Measurements from ENCODE around the gene NSUN3. TPM values are rescaled to one million over a fixed set of nuclear protein-coding genes. Genes with fewer than 3 reads are reported as not detected.

NSUN3 gene
- total and polyA plus RNA-seq, 4 donors, result 5.1 to 61.0 (median 9.3) TPM

GRCh38 chr3:94132777-94133176, 69.9 kb downstream of the NSUN3 start:
- H3K9ac ChIP-seq (ENCODE audit: insufficient read depth in 1 of 2, low read length in 2 of 2), result no peak overlapping the region
- TF ChIP-seq CTCF (IDR thresholded peaks at IDR 0.05; ENCODE audit: control extremely low read depth, extremely low read depth), result no peak
- peaks cover 0 to 10% (median 3%) of the 10 kb centered on the region in 4 donors for H3K36me3 ChIP-seq (ENCODE audit: control insufficient read depth in 4 of 4, insufficient read depth in 4 of 4, low read length in 4 of 4)
- no peaks in the 10 kb centered on the region for H3K9me3 ChIP-seq (ENCODE audit: control insufficient read depth in 4 of 4, insufficient read depth in 3 of 4, low read length in 3 of 4)
- H3K27ac ChIP-seq (ENCODE audit: low read depth in 1 of 2, low read length in 1 of 2), result no peak overlapping the region
- no peaks in the 10 kb centered on the region for H3K27me3 ChIP-seq (ENCODE audit: control insufficient read depth in 3 of 3, insufficient read depth in 3 of 3, low read length in 2 of 3)
- WGBS, 2 donors, result 44 to 54% methylated on average over 1 of the region's 1 CpG
- ATAC-seq (ENCODE audit: insufficient read depth, low FRiP score) (no peak), DNase-seq (no peak)
- no peaks in the 10 kb centered on the region for H3K4me1 ChIP-seq (ENCODE audit: control insufficient read depth in 5 of 5, insufficient read depth in 5 of 5, low read length in 5 of 5)
- no peak overlapping the region for H3K4me3 ChIP-seq

GRCh38 chr3:94136133-94136532, 73.3 kb downstream of the NSUN3 start:
- Histone ChIP-seq H3K4me3 (no peak overlapping the region), H3K27ac (ENCODE audit: low read depth in 1 of 2, low read length in 1 of 2) (no peak overlapping the region), H3K36me3 (ENCODE audit: control insufficient read depth in 4 of 4, insufficient read depth in 4 of 4, low read length in 4 of 4) (no peaks in the 10 kb centered on the region), H3K9ac (ENCODE audit: insufficient read depth in 1 of 2, low read length in 2 of 2) (no peak overlapping the region), H3K9me3 (ENCODE audit: control insufficient read depth in 4 of 4, insufficient read depth in 3 of 4, low read length in 3 of 4) (no peaks in the 10 kb centered on the region), H3K4me1 (ENCODE audit: control insufficient read depth in 5 of 5, insufficient read depth in 5 of 5, low read length in 5 of 5) (no peaks in the 10 kb centered on the region), H3K27me3 (ENCODE audit: control insufficient read depth in 3 of 3, insufficient read depth in 3 of 3, low read length in 2 of 3) (no peaks in the 10 kb centered on the region)
- DNase-seq (no peak), ATAC-seq (ENCODE audit: insufficient read depth, low FRiP score) (no peak)
- no peak for TF ChIP-seq CTCF (IDR thresholded peaks at IDR 0.05; ENCODE audit: control extremely low read depth, extremely low read depth)
- 70 to 79% methylated on average over 1 of the region's 1 CpG for WGBS, 2 donors

- no peak for TF ChIP-seq CTCF (IDR thresholded peaks at IDR 0.05; ENCODE audit: control extremely low read depth, extremely low read depth)
- Histone ChIP-seq H3K9me3 (ENCODE audit: control insufficient read depth in 4 of 4, insufficient read depth in 3 of 4, low read length in 3 of 4) (no peaks in the 10 kb centered on the region), H3K27me3 (ENCODE audit: control insufficient read depth in 3 of 3, insufficient read depth in 3 of 3, low read length in 2 of 3) (no peaks in the 10 kb centered on the region), H3K36me3 (ENCODE audit: control insufficient read depth in 4 of 4, insufficient read depth in 4 of 4, low read length in 4 of 4) (no peaks in the 10 kb centered on the region), H3K27ac (ENCODE audit: low read depth in 1 of 2, low read length in 1 of 2) (no peak overlapping the region), H3K4me1 (ENCODE audit: control insufficient read depth in 5 of 5, insufficient read depth in 5 of 5, low read length in 5 of 5) (no peaks in the 10 kb centered on the region), H3K9ac (ENCODE audit: insufficient read depth in 1 of 2, low read length in 2 of 2) (no peak overlapping the region), H3K4me3 (no peak overlapping the region)
- WGBS, 2 donors, result 60 to 74% methylated on average over 6 of the region's 6 CpGs
- DNase-seq, result peak in 2 of 3 donors; percentile 10 to 37
- no peak for ATAC-seq (ENCODE audit: insufficient read depth, low FRiP score)
These were observed 74.5 kb downstream of the NSUN3 start for GRCh38 chr3:94137377-94137776.

- Histone ChIP-seq H3K27me3 (ENCODE audit: control insufficient read depth in 3 of 3, insufficient read depth in 3 of 3, low read length in 2 of 3) (no peaks in the 10 kb centered on the region), H3K9ac (ENCODE audit: insufficient read depth in 1 of 2, low read length in 2 of 2) (no peak overlapping the region), H3K4me3 (no peak overlapping the region), H3K9me3 (ENCODE audit: control insufficient read depth in 4 of 4, insufficient read depth in 3 of 4, low read length in 3 of 4) (no peaks in the 10 kb centered on the region), H3K36me3 (ENCODE audit: control insufficient read depth in 4 of 4, insufficient read depth in 4 of 4, low read length in 4 of 4) (no peaks in the 10 kb centered on the region), H3K27ac (ENCODE audit: low read depth in 1 of 2, low read length in 1 of 2) (no peak overlapping the region), H3K4me1 (ENCODE audit: control insufficient read depth in 5 of 5, insufficient read depth in 5 of 5, low read length in 5 of 5) (no peaks in the 10 kb centered on the region)
- no peak for ATAC-seq (ENCODE audit: insufficient read depth, low FRiP score)
- no peak for DNase-seq
- TF ChIP-seq CTCF (IDR thresholded peaks at IDR 0.05; ENCODE audit: control extremely low read depth, extremely low read depth), result no peak
- 81 to 89% methylated on average over 4 of the region's 4 CpGs for WGBS, 2 donors
These were observed 83.6 kb downstream of the NSUN3 start for GRCh38 chr3:94146455-94146854.

Measured in lung (tissue), 12 donors.